Lower lobe of right lung (tissue), 2 donors: Measurements from ENCODE around the gene TNFRSF21. TPM values are rescaled to one million over a fixed set of nuclear protein-coding genes. Genes with fewer than 3 reads are reported as not detected.

Experiments used
- ATAC-seq, 2 donors: fragments of 200-7000 bp; cut with Tn5 transposase; one replicate each; pipeline ENCODE4 v1.9.1; 2020 to 2022; ENCODE audit warnings: mild to moderate bottlenecking in 2 of 2, moderate library complexity in 2 of 2
- DNase-seq: peaks from one replicate; pipeline ENCODE4 v3.0.0-alpha.2; 2020
- H3K27ac ChIP-seq: fragments of 200-600 bp; one replicate; pipeline ENCODE4 v1.8.0; 2022
- H3K27me3 ChIP-seq: fragments of 200-600 bp; one replicate; pipeline ENCODE4 v1.8.0; 2022; ENCODE audit warnings: low read depth
- H3K36me3 ChIP-seq: fragments of 200-600 bp; one replicate; pipeline ENCODE4 v1.8.0; 2022; ENCODE audit warnings: mild to moderate bottlenecking
- H3K4me1 ChIP-seq: fragments of 200-600 bp; one replicate; pipeline ENCODE4 v1.8.0; 2022
- H3K4me3 ChIP-seq: fragments of 200-600 bp; one replicate; pipeline ENCODE4 v1.8.0; 2022; ENCODE audit warnings: mild to moderate bottlenecking
- H3K9me3 ChIP-seq: fragments of 200-600 bp; one replicate; pipeline ENCODE4 v1.8.0; 2022
- CTCF ChIP-seq: fragments of 200-600 bp; IDR thresholded peaks from one replicate; pipeline ENCODE4 v1.8.0; 2022; ENCODE audit warnings: antibody characterized with exemption, mild to moderate bottlenecking
- intact Hi-C: fragments of 100-400 bp; cut with DNase I; formaldehyde crosslinking; loops from one replicate; pipeline ENCODE4 v1.11.0; 2022
- total RNA-seq: library from RNA; stranded (reverse); fragmentation: NEBNext Ultra II Directional; extraction: Animal tissue kit (Norgen Biotek cat#: 25700); gene quantifications from one replicate; pipeline ENCODE4 v1.2.1, GENCODE V29; 2021
- donor health status: DM: no; HTN: yes; CAD: no; lungs with severe emphysema.

Gene TNFRSF21
- total RNA-seq, 1 donor from 2014 or later, result 21.7 TPM

GRCh38 chr6:47352966-47353365 is 43.3 kb upstream of the TNFRSF21 start:
- no peak for DNase-seq
- Histone ChIP-seq H3K9me3 (no peaks in the 10 kb centered on the region), H3K36me3 (no peaks in the 10 kb centered on the region), H3K4me3 (no peak overlapping the region), H3K4me1 (no peaks in the 10 kb centered on the region), H3K27me3 (no peaks in the 10 kb centered on the region), H3K27ac (no peak overlapping the region)
- no peak for ATAC-seq
- TF ChIP-seq CTCF, result no peak
- intact Hi-C loops, result no loop called here

DNA sequence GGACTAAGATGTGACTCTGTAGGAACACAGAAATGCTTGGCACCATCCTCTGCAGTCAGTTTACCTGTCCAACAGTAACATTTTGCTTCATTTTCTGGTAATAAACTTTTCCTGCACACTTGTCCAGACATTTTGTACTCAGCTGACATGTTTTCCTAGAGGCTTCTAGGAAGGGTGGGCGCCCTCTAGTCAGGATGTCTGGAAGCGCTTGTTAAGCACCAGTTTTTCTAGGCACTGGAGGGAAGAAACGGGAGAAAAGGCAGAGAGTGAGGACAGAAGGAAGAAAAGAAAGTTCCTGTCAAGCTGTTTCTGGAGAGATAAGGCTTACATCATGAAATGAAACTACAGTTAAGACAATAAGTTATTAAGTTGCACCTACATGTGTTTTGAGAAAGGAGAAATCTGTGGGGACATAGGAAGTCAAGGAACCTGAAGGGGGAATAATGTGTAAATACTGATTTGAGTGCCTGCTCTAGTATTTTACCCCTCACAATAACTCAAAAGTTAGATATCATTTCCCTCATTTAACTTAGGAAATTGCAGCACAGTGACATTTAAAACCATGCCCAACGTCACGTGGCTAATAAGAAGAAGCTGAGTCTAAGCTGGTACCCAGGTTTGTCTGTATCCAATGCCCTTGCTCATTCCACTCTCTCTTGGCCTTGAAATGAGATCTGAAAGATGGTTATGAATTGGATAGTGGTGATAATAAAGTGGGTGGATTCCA is 42.7 kb upstream of the TNFRSF21 start:
- Histone ChIP-seq H3K36me3 (no peaks in the 10 kb centered on the region), H3K27ac (no peak overlapping the region), H3K27me3 (no peaks in the 10 kb centered on the region), H3K9me3 (no peaks in the 10 kb centered on the region), H3K4me1 (no peaks in the 10 kb centered on the region), H3K4me3 (no peak overlapping the region)
- ATAC-seq (no peak), DNase-seq (no peak)
- intact Hi-C loops, result no loop called here
- TF ChIP-seq CTCF, result no peak

- Histone ChIP-seq H3K36me3 (no peaks in the 10 kb centered on the region), H3K9me3 (no peaks in the 10 kb centered on the region), H3K27me3 (no peaks in the 10 kb centered on the region), H3K4me3 (no peak overlapping the region), H3K4me1 (no peaks in the 10 kb centered on the region), H3K27ac (no peak overlapping the region)
- ATAC-seq (no peak), DNase-seq (no peak)
- no peak for TF ChIP-seq CTCF
- intact Hi-C loops, result no loop called here
Observed at GRCh38 chr6:47351621-47352020, 41.9 kb upstream of the TNFRSF21 start.

DNA sequence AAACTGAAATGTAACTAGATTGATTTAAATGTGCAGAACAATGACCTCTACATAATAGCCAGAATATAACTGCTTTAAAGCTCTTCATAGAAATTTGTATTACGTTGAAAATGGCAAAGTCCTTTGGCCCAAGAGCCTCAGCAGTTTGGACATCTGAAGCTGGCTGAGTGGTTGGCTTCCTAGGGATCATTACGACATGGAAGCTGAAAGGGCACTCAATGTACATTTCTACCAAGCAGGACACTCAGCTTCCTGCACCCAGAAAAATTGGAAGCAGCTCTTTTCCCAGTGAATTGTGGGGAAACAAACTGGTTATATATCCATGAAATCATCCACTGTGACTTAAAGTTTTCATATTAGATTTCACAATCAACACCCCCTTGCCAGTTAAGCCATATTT is 40.2 kb upstream of the TNFRSF21 start:
- Histone ChIP-seq H3K27ac (no peak overlapping the region), H3K9me3 (no peaks in the 10 kb centered on the region), H3K4me3 (no peak overlapping the region), H3K4me1 (no peaks in the 10 kb centered on the region), H3K27me3 (no peaks in the 10 kb centered on the region), H3K36me3 (no peaks in the 10 kb centered on the region)
- TF ChIP-seq CTCF, result no peak
- intact Hi-C loops, result no loop called here
- no peak for DNase-seq
- no peak for ATAC-seq

DNA sequence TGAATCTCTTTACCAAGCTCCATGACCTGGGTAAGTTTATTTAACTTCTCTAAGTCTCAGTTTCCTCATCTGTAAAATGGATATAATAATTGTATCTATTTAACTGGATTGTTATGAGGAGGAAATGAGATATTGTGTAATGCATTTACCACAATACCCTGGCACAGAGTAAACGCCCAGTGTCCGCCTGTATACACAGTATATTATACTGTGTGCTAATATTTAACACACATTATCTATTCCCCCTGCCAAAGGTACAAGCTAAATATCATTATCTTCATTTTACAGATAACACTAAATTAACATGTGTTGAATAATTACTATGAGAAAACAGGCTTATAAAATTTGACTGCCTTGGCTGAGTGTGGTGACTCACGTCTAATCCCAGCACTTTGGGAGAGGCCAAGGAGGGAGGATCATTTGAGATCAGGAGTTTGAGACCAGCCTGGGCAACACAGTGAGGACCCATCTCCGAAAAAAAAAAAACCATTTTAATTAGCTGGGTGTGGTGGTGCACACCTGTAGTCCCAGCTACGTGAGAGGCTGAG is 38.7 kb upstream of the TNFRSF21 start:
- no peaks in the 10 kb centered on the region for H3K9me3 ChIP-seq
- no peak overlapping the region for H3K4me3 ChIP-seq
- ATAC-seq, result no peak
- H3K27ac ChIP-seq, result no peak overlapping the region
- intact Hi-C loops, result no loop called here
- no peak for DNase-seq
- H3K27me3 ChIP-seq, result no peaks in the 10 kb centered on the region
- H3K4me1 ChIP-seq, result no peaks in the 10 kb centered on the region
- H3K36me3 ChIP-seq, result no peaks in the 10 kb centered on the region
- no peak for TF ChIP-seq CTCF
